ENCODE measurements around the gene SIK1. TPM values are rescaled to one million over a fixed set of nuclear protein-coding genes. Genes with fewer than 3 reads are reported as not detected.

The SIK1 gene
- total and polyA plus RNA-seq, 7 donors: under 0.01 to 33.8 (median 7.3) TPM; not detected in 1

GRCh38 chr21:43367296-43367695 is 59.6 kb downstream of the SIK1 start:
- intact Hi-C loops (cut with DNase I): no loop called here
- no peak for TF ChIP-seq POLR2A (IDR thresholded peaks at IDR 0.05)
- no peak for TF ChIP-seq EP300 (IDR thresholded peaks at IDR 0.05)
- no peak for TF ChIP-seq POLR2AphosphoS5 (IDR thresholded peaks at IDR 0.05)
- Histone ChIP-seq H3K27ac (no peak overlapping the region), H3K9me3 (no peaks in the 10 kb centered on the region), H3K27me3 (no peaks in the 10 kb centered on the region), H3K4me1 (peaks cover 0 to 5% (median 4%) of the 10 kb centered on the region in 4 donors), H3K4me3 (no peak overlapping the region), H3K36me3 (no peaks in the 10 kb centered on the region)
- no peak for DNase-seq
- 77 to 81% methylated on average over 16 of the region's 16 CpGs for WGBS, 2 donors

- Histone ChIP-seq H3K4me3 (no peak overlapping the region), H3K27me3 (no peaks in the 10 kb centered on the region), H3K4me1 (peaks cover 0 to 12% (median 10%) of the 10 kb centered on the region in 4 donors), H3K36me3 (no peaks in the 10 kb centered on the region), H3K9me3 (no peaks in the 10 kb centered on the region), H3K27ac (no peak overlapping the region)
- DNase-seq: no peak
- TF ChIP-seq, protein P1, sequence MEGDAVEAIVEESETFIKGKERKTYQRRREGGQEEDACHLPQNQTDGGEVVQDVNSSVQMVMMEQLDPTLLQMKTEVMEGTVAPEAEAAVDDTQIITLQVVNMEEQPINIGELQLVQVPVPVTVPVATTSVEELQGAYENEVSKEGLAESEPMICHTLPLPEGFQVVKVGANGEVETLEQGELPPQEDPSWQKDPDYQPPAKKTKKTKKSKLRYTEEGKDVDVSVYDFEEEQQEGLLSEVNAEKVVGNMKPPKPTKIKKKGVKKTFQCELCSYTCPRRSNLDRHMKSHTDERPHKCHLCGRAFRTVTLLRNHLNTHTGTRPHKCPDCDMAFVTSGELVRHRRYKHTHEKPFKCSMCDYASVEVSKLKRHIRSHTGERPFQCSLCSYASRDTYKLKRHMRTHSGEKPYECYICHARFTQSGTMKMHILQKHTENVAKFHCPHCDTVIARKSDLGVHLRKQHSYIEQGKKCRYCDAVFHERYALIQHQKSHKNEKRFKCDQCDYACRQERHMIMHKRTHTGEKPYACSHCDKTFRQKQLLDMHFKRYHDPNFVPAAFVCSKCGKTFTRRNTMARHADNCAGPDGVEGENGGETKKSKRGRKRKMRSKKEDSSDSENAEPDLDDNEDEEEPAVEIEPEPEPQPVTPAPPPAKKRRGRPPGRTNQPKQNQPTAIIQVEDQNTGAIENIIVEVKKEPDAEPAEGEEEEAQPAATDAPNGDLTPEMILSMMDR (IDR thresholded peaks at IDR 0.05): no peak
- no peak for TF ChIP-seq EP300 (IDR thresholded peaks at IDR 0.05)
- no peak for TF ChIP-seq POLR2A (IDR thresholded peaks at IDR 0.05)
- TF ChIP-seq POLR2AphosphoS5 (IDR thresholded peaks at IDR 0.05): no peak
- WGBS, 2 donors: 85 to 91% methylated on average over 19 of the region's 19 CpGs
- intact Hi-C loops (cut with DNase I): no loop called here
Observed at GRCh38 chr21:43366656-43367055, 60.3 kb downstream of the SIK1 start.

GRCh38 chr21:43365611-43366426 is 61.1 kb downstream of the SIK1 start:
- TF ChIP-seq, protein P1 (IDR thresholded peaks at IDR 0.05): no peak
- TF ChIP-seq POLR2A (IDR thresholded peaks at IDR 0.05) (no peak), EP300 (IDR thresholded peaks at IDR 0.05) (no peak), POLR2AphosphoS5 (IDR thresholded peaks at IDR 0.05) (no peak)
- Histone ChIP-seq H3K4me3 (no peak overlapping the region), H3K36me3 (no peaks in the 10 kb centered on the region), H3K27me3 (no peaks in the 10 kb centered on the region), H3K4me1 (peaks cover 0 to 20% (median 16%) of the 10 kb centered on the region in 4 donors), H3K9me3 (no peaks in the 10 kb centered on the region), H3K27ac (no peak overlapping the region)
- intact Hi-C loops (cut with DNase I): no loop called here
- 87 to 90% methylated on average over 20 of the region's 20 CpGs for WGBS, 2 donors
- DNase-seq: no peak

DNA sequence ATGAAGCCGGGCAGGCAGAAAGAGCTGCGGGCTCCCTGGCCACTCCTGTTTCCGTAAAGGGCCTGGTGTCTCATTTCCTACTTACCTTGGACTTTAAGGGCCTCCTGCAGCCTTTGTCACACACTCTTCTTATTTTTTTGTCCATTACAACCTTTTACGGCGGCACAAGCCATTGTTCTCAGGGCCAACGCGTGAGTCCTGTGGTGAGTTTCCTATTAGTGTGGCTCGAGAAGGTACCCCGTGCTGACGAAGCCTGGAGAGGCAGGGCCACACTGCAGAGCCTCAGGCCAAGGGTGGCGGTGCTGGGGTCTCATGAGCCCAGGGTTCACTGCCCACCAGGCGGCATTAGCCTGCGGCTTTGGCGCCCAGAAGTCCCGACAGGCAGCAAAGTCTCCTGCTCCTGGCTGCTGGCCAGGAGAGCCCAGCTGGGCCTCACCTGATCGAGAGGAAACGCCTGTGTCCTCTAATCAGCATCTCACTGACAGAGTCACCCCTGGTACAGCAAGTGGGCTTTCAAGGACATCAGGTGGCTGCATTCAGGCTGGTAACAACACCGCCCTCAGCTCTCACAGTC is 62.0 kb downstream of the SIK1 start:
- no peak for DNase-seq
- intact Hi-C loops (cut with DNase I): no loop called here
- WGBS, 2 donors: 60 to 81% methylated on average over 18 of the region's 18 CpGs

More for the DNA sequence above, 62.0 kb downstream of the SIK1 start:
- no peaks in the 10 kb centered on the region for H3K27me3 ChIP-seq
- peaks cover 0 to 23% (median 18%) of the 10 kb centered on the region in 4 donors for H3K4me1 ChIP-seq
- no peaks in the 10 kb centered on the region for H3K9me3 ChIP-seq
- H3K27ac ChIP-seq: no peak overlapping the region
- TF ChIP-seq, protein P1 (IDR thresholded peaks at IDR 0.05): no peak
- TF ChIP-seq POLR2AphosphoS5 (IDR thresholded peaks at IDR 0.05): no peak
- TF ChIP-seq POLR2A (IDR thresholded peaks at IDR 0.05): no peak
- TF ChIP-seq EP300 (IDR thresholded peaks at IDR 0.05): no peak
- H3K36me3 ChIP-seq: no peaks in the 10 kb centered on the region
- no peak overlapping the region for H3K4me3 ChIP-seq

Other genes with a start within 250 kb of the SIK1 start
- gene HSF2BP, start 232.4 kb upstream of the SIK1 start, total RNA-seq: under 1 TPM; 0.16 to 0.83 (median 0.59) TPM
- under 1 TPM; 0.39 to 0.60 (median 0.46) TPM for gene HSF2BP, start 232.4 kb upstream of the SIK1 start, polyA plus RNA-seq
- 10 to 100 TPM; 14.3 to 20.5 (median 17.6) TPM for gene RRP1B, start 232.4 kb upstream of the SIK1 start, total RNA-seq
- 10 to 100 TPM in 1 of 3 donors, 1 to 10 TPM in 2; 3.5 to 15.2 (median 3.6) TPM for gene RRP1B, start 232.4 kb upstream of the SIK1 start, polyA plus RNA-seq